C4-2B (cell line): ENCODE measurements around the gene TSSK6.

Experiments used
- H3K27ac ChIP-seq: fragments of 450-650 bp; 2 replicates; pipeline ENCODE4 v1.5.1; 2017
- ZFX ChIP-seq: fragments of 450-650 bp; IDR thresholded peaks from 2 replicates; pipeline ENCODE4 v1.6.1; 2017
- TF ChIP-seq, protein P1 (sequence below): fragments of 450-650 bp; conservative IDR thresholded peaks from 2 replicates; pipeline ENCODE4 v1.5.1; 2017; ENCODE audit warnings: mild to moderate bottlenecking

TSSK6 gene

DNA sequence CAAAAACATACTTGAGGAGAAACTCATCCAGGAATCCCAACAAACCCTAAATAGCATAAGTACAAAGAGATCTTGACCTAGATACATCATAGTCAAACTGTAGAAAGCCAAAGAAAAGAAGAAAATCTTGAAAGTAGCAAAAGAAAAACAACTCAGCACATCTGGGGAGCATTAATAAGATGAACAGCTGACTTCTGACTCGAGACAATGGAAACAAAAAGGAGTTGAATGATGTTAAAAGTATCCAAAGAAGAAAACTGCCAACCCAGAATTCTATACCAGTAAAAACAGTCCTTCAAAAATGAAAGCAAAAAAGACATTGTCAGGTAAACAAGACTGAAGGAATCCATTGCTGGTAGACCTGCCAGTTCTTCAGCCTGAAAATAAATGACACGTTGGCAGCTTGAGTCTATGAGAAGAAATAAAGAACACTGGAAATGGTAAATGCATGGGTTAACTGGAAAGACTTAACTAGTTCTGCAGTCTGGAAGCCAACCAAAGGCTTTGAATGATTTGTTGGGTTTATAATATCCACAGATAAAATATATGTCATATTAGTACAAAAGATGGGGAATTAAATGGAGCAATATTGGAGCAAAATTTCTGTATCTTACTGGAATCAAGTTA, 46.8 kb downstream of the TSSK6 start:
- no peak overlapping the region for H3K27ac ChIP-seq
- TF ChIP-seq ZFX, result no peak
- TF ChIP-seq, protein P1, sequence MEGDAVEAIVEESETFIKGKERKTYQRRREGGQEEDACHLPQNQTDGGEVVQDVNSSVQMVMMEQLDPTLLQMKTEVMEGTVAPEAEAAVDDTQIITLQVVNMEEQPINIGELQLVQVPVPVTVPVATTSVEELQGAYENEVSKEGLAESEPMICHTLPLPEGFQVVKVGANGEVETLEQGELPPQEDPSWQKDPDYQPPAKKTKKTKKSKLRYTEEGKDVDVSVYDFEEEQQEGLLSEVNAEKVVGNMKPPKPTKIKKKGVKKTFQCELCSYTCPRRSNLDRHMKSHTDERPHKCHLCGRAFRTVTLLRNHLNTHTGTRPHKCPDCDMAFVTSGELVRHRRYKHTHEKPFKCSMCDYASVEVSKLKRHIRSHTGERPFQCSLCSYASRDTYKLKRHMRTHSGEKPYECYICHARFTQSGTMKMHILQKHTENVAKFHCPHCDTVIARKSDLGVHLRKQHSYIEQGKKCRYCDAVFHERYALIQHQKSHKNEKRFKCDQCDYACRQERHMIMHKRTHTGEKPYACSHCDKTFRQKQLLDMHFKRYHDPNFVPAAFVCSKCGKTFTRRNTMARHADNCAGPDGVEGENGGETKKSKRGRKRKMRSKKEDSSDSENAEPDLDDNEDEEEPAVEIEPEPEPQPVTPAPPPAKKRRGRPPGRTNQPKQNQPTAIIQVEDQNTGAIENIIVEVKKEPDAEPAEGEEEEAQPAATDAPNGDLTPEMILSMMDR, result no peak

DNA sequence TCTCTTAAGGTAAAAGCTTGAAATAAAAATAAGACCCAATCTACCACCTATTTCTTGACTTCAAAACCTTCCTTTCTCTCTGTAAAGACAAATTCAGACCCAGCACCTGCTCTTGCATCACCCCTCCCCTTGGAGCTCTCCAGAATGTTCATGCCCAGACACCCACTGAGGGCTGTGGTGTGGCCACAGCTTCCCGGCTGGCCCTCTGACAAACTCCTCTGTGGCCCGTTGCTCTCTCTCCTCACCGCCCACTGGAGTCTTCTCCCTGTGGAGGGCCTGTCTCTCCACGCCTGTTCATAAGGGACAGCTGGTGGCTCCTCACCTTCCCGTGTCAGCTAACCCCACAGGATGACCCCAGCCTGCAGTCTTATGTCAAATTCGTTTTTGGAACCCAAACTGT, 49.1 kb downstream of the TSSK6 start:
- TF ChIP-seq ZFX, result no peak
- TF ChIP-seq, protein P1, result no peak
- H3K27ac ChIP-seq, result no peak overlapping the region

DNA sequence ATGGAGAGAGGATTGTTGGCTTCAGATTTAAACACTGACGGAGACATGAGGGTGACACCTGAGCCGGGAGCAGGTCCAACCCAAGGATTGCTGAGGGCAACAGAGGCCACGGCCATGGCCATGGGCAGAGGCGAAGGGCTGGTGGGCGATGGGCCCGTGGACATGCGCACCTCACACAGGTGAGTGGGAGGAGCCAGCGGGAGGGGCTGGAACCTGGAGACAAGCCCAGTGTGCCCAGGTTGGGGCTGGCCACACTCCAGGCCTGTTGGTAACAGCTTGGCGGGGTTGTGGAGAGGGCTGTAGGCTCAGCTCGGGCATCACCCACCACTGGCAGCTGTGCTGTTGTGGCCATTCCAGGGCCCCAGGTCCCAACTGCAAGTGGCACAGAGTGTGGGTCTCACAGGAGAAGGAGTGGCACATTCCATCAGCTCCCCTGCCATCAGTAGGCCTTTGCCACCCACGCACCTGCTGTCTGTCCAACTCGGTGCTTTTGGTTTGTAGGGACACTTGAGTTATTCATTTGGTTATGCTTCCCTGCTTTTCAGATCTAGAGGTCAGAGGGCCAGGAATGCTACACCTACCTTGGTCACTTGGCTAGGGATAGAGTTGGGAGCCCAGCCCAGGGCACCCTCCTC, 49.8 kb downstream of the TSSK6 start:
- TF ChIP-seq, protein P1, result no peak
- no peak for TF ChIP-seq ZFX
- H3K27ac ChIP-seq, result no peak overlapping the region

DNA sequence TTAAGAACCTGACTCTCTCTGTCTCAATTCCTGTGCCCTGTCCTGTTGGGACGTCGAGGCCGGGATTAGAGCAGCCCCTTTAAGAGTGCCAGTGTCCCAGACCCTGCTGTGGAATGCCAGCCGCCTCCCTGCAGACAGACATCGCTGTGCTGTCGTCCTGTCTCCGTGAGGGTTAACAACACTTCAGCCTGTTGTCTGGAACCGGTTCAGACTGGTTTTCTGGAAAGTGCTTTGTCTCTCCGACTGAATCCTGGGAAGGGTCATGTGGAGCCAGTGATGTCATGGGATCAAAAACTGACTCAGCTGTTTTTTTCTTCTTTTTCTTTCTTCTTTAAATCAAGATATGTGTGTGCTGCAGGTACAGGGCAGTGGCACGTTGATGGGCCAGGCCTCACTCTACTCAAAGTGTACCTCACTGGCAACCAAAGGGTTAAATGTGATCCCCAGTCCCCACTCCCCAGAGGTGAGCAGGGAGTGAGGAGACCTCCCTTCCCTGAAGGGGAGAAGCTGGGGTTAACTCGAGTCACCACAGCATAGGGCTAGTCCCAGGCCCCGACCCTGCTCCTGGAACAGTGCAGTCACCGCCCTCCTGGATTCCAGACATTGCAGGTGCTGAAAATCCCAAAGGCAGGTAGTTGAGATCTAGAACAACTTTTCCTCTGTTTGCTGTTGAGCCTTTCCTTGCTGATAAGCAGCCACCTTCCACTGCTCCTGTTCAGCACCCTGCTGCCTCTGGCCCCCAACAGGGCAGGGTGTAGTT, 50.8 kb downstream of the TSSK6 start:
- H3K27ac ChIP-seq, result peak overlapping the region; percentile 52
- TF ChIP-seq ZFX, result no peak
- TF ChIP-seq, protein P1, result no peak
